Frontal cortex (tissue), 4 donors: ENCODE results near the gene NCAM1. TPM values are rescaled to one million over a fixed set of nuclear protein-coding genes. Genes with fewer than 3 reads are reported as not detected.

Source experiments
- DNase-seq, 2 donors: peaks; one replicate each; pipeline ENCODE4 v3.0.0; 2012; ENCODE audit warnings: low spot score in 2 of 2
- FAIRE-seq: peaks from 2 replicates; lab custom pipeline; 2012; peaks lifted over from hg19 to GRCh38; lab: Jason Lieb, UNC
- total RNA-seq: library from RNA; depleted of rRNA; stranded (reverse); fragments of >200 nt; gene quantifications from one replicate; pipeline ENCODE4 v1.2.3, GENCODE V29; 2014
- donor health status: control.
- donor health status: control.
- donor health status: control.

The NCAM1 gene
- total RNA-seq, 1 donor from 2014 or later: 515 TPM

GRCh38 chr11:112966561-112966960 is 5.3 kb downstream of the NCAM1 start:
- FAIRE-seq (no peak), DNase-seq (no peak)

GRCh38 chr11:112967082-112967481 is 5.9 kb downstream of the NCAM1 start:
- FAIRE-seq (no peak), DNase-seq (no peak)

- FAIRE-seq (no peak), DNase-seq (no peak)
Observed at GRCh38 chr11:112968941-112969713, 7.9 kb downstream of the NCAM1 start.

- DNase-seq (no peak), FAIRE-seq (no peak)
Observed at GRCh38 chr11:112971195-112971594, 10.0 kb downstream of the NCAM1 start.

- no peak for DNase-seq
Observed at GRCh38 chr11:112971827-112972226, 10.6 kb downstream of the NCAM1 start.

GRCh38 chr11:112972399-112973145 is 11.4 kb downstream of the NCAM1 start:
- FAIRE-seq (no peak), DNase-seq (no peak)

More at GRCh38 chr11:112971827-112972226, 10.6 kb downstream of the NCAM1 start:
- no peak for FAIRE-seq

GRCh38 chr11:112975051-112975450 is 13.8 kb downstream of the NCAM1 start:
- DNase-seq: no peak

GRCh38 chr11:112975493-112975892 is 14.3 kb downstream of the NCAM1 start:
- no peak for DNase-seq
- FAIRE-seq: no peak

More at GRCh38 chr11:112975051-112975450, 13.8 kb downstream of the NCAM1 start:
- FAIRE-seq: no peak

- peak in 1 of 2 donors; percentile 26 for DNase-seq
- peak; percentile 79 for FAIRE-seq
Observed at GRCh38 chr11:112977755-112978154, 16.5 kb downstream of the NCAM1 start.

- FAIRE-seq: no peak
- no peak for DNase-seq
Observed at GRCh38 chr11:112983887-112984286, 22.7 kb downstream of the NCAM1 start.

- no peak for FAIRE-seq
Observed at GRCh38 chr11:112989198-112989597, 28.0 kb downstream of the NCAM1 start.

GRCh38 chr11:112993808-112994207 is 32.6 kb downstream of the NCAM1 start:
- no peak for DNase-seq
- FAIRE-seq: no peak

More at GRCh38 chr11:112989198-112989597, 28.0 kb downstream of the NCAM1 start:
- no peak for DNase-seq

- no peak for FAIRE-seq
Observed at GRCh38 chr11:112995423-112996090, 34.3 kb downstream of the NCAM1 start.

GRCh38 chr11:112996994-112997393 is 35.8 kb downstream of the NCAM1 start:
- no peak for FAIRE-seq

More at GRCh38 chr11:112995423-112996090, 34.3 kb downstream of the NCAM1 start:
- DNase-seq: no peak

GRCh38 chr11:112997857-112998466 is 36.7 kb downstream of the NCAM1 start:
- no peak for FAIRE-seq

More at GRCh38 chr11:112996994-112997393, 35.8 kb downstream of the NCAM1 start:
- no peak for DNase-seq

GRCh38 chr11:112999520-112999919 is 38.3 kb downstream of the NCAM1 start:
- no peak for FAIRE-seq

More at GRCh38 chr11:112997857-112998466, 36.7 kb downstream of the NCAM1 start:
- DNase-seq: no peak

GRCh38 chr11:113001709-113002108 is 40.5 kb downstream of the NCAM1 start:
- DNase-seq (peak in 1 of 2 donors; percentile 16), FAIRE-seq (no peak)

More at GRCh38 chr11:112999520-112999919, 38.3 kb downstream of the NCAM1 start:
- DNase-seq: no peak

GRCh38 chr11:113006896-113007445 is 45.8 kb downstream of the NCAM1 start:
- FAIRE-seq (no peak), DNase-seq (no peak)

GRCh38 chr11:113014262-113015097 is 53.3 kb downstream of the NCAM1 start:
- FAIRE-seq (no peak), DNase-seq (no peak)
